Smooth muscle cell (in vitro differentiated cells): ENCODE measurements around the gene PCGF2. TPM values are rescaled to one million over a fixed set of nuclear protein-coding genes. Genes with fewer than 3 reads are reported as not detected.

Source experiments
- DNase-seq: peaks from one replicate; lab custom pipeline; 2025; ENCODE audit not compliant: unreplicated experiment; lab: John Stamatoyannopoulos, UW
- H2AFZ ChIP-seq: fragments of 200-600 bp; sonication (generic); 2 replicates; pipeline ENCODE4 v1.6.0; 2016; ENCODE audit warnings: antibody characterized with exemption, low read depth, mild to moderate bottlenecking
- H3F3A ChIP-seq: fragments of 200-600 bp; sonication (generic); 2 replicates; pipeline ENCODE4 v1.6.0; 2017; ENCODE audit warnings: antibody characterized with exemption, low read depth
- H3K27ac ChIP-seq: fragments of 200-600 bp; sonication (generic); 2 replicates; pipeline ENCODE4 v1.5.1; 2016; ENCODE audit warnings: low read depth, mild to moderate bottlenecking
- H3K27me3 ChIP-seq: fragments of 200-600 bp; sonication (generic); 2 replicates; pipeline ENCODE4 v1.6.1; 2016; ENCODE audit warnings: low read depth, mild to moderate bottlenecking
- H3K36me3 ChIP-seq: fragments of 200-600 bp; sonication (generic); 2 replicates; pipeline ENCODE4 v1.5.1; 2016; ENCODE audit warnings: low read depth
- H3K4me1 ChIP-seq: fragments of 200-600 bp; sonication (generic); 2 replicates; pipeline ENCODE4 v1.5.1; 2016; ENCODE audit warnings: low read depth
- H3K4me2 ChIP-seq: fragments of 200-600 bp; sonication (generic); 2 replicates; pipeline ENCODE4 v1.6.0; 2016; ENCODE audit warnings: mild to moderate bottlenecking
- H3K4me3 ChIP-seq: fragments of 200-600 bp; sonication (generic); 2 replicates; pipeline ENCODE4 v1.5.1; 2016; ENCODE audit warnings: mild to moderate bottlenecking
- H3K79me2 ChIP-seq: fragments of 200-600 bp; sonication (generic); 2 replicates; pipeline ENCODE4 v1.6.0; 2016; ENCODE audit warnings: low read depth, mild to moderate bottlenecking
- H3K9ac ChIP-seq: fragments of 200-600 bp; sonication (generic); 2 replicates; pipeline ENCODE4 v1.6.0; 2016; ENCODE audit warnings: low read depth
- H3K9me3 ChIP-seq: fragments of 200-600 bp; sonication (generic); replicated peaks from 2 replicates; pipeline ENCODE4 v1.5.1; 2016; ENCODE audit warnings: low read depth
- H4K20me1 ChIP-seq: fragments of 200-600 bp; sonication (generic); 2 replicates; pipeline ENCODE4 v1.6.0; 2016; ENCODE audit warnings: low read depth
- WGBS: methylation state at CpG from one replicate; pipeline ENCODE4 v1.1.7; 2016; ENCODE audit warnings: low lambda C conversion rate; 5-methylcytosine and 5-hydroxymethylcytosine counted together
- polyA plus RNA-seq: library from polyadenylated mRNA; unstranded; fragments of >200 nt; fragmentation: Nextera tagmentation; extraction: Ambion mirVana; gene quantifications from 2 replicates; pipeline ENCODE4 v1.2.1, GENCODE V29; 2016
- total RNA-seq: library from RNA; depleted of rRNA; stranded (reverse); fragments of >200 nt; gene quantifications from 2 replicates; pipeline ENCODE4 v1.2.3, GENCODE V29; 2014
- TF ChIP-seq, protein P1 (sequence below): fragments of 200-600 bp; sonication (generic); IDR thresholded peaks from 2 replicates; pipeline ENCODE4 v1.5.1; 2017; ENCODE audit warnings: borderline replicate concordance, mild to moderate bottlenecking, antibody characterized with exemption; ENCODE audit not compliant: insufficient read depth, poor library complexity, severe bottlenecking

Gene PCGF2
- total and polyA plus RNA-seq, 2 experiments from 2014 or later, result 6.1 to 11.6 TPM

- Histone ChIP-seq H3K4me1 (peaks cover 12% of the 10 kb centered on the region), H3K4me3 (peak within 1 kb of the TSS; percentile 98), H3K79me2 (no peaks in the 10 kb centered on the region), H3K27me3 (no peaks in the 10 kb centered on the region), H2AFZ (peak within 1 kb of the TSS; percentile 99), H4K20me1 (peaks cover 22% of the 10 kb centered on the region), H3K27ac (peak within 1 kb of the TSS; percentile 83), H3K36me3 (no peaks in the 10 kb centered on the region), H3K9ac (peak within 1 kb of the TSS; percentile 90), H3K4me2 (peak within 1 kb of the TSS; percentile 99), H3K9me3 (no peaks in the 10 kb centered on the region), H3F3A (peaks cover 13% of the 10 kb centered on the region)
- WGBS, result under 1% methylated on average over 40 of the region's 100 CpGs
- peak; percentile 48 for DNase-seq
- TF ChIP-seq, protein P1, sequence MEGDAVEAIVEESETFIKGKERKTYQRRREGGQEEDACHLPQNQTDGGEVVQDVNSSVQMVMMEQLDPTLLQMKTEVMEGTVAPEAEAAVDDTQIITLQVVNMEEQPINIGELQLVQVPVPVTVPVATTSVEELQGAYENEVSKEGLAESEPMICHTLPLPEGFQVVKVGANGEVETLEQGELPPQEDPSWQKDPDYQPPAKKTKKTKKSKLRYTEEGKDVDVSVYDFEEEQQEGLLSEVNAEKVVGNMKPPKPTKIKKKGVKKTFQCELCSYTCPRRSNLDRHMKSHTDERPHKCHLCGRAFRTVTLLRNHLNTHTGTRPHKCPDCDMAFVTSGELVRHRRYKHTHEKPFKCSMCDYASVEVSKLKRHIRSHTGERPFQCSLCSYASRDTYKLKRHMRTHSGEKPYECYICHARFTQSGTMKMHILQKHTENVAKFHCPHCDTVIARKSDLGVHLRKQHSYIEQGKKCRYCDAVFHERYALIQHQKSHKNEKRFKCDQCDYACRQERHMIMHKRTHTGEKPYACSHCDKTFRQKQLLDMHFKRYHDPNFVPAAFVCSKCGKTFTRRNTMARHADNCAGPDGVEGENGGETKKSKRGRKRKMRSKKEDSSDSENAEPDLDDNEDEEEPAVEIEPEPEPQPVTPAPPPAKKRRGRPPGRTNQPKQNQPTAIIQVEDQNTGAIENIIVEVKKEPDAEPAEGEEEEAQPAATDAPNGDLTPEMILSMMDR, result no peak
These were observed 43.3 kb downstream of the PCGF2 start, which contains the start of gene MLLT6 for GRCh38 chr17:38704606-38705522. TSS of gene MLLT6 (plus strand) at chr17:38705273. CDS start at chr17:38705633, 360 bp downstream.

DNA sequence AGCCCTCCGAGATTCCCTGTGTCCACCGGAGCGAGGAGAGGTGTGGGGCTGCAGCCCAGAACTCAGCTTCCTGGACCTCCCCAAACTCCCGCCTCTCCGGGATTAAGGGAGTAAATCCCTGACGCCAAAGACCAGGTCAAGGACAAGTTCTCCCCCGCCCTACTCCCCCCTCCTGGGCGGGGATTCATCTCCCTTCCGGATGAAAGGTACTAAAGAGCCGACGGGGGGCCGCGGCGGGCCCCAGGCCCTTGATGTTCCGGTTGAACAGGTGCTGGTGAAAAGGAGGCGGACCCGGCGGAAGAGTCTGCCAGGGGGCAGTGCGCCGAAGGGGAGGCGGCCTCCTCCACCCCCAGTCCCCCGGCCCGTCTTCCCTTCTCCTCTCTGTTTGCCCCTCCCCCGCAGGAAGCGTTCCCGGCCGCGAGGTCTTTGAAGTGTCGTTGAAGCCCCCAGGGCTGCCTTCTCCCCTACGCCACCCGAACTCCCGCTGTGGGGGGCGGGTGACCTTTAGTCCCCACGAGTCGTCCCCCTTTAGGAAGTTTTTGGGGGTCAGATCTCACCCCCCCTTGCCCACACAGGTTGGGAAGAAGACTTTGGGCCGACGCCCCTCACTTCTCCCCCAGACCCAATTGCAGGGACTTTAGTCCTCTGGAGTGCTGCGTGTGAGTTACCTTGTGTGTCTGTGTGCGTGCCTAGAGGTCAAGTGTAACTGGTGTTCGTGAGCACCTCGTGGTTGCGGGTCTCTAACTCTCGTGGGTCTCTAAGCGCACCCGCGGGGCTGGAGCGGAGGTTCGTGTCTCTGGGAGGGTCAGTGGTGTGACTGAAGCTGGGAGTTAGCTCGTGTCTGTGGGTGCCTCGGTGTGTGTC lies 44.2 kb downstream of the PCGF2 start:
- DNase-seq, result peak; percentile 15
- peaks cover 12% of the 10 kb centered on the region for H3K4me1 ChIP-seq
- 1% methylated on average over 41 of the region's 50 CpGs for WGBS

GRCh38 chr17:38702916-38703741 lies 45.0 kb downstream of the PCGF2 start:
- H3K79me2 ChIP-seq, result no peaks in the 10 kb centered on the region
- H2AFZ ChIP-seq, result peak overlapping the region; percentile 99
- DNase-seq, result no peak
- H3F3A ChIP-seq, result peaks cover 13% of the 10 kb centered on the region
- WGBS, result 2% methylated on average over 55 of the region's 55 CpGs
- peak overlapping the region; percentile 91 for H3K4me2 ChIP-seq
- H3K4me1 ChIP-seq, result peaks cover 12% of the 10 kb centered on the region
- peak overlapping the region; percentile 98 for H3K4me3 ChIP-seq
- H4K20me1 ChIP-seq, result peaks cover 19% of the 10 kb centered on the region
- H3K27ac ChIP-seq, result peak overlapping the region; percentile 15
- H3K9me3 ChIP-seq, result no peaks in the 10 kb centered on the region
- TF ChIP-seq, protein P1, result no peak
- H3K9ac ChIP-seq, result peak overlapping the region; percentile 90
- no peaks in the 10 kb centered on the region for H3K27me3 ChIP-seq
- no peaks in the 10 kb centered on the region for H3K36me3 ChIP-seq

More for the DNA sequence above, 44.2 kb downstream of the PCGF2 start:
- Histone ChIP-seq H3K4me2 (peak overlapping the region; percentile 91), H3K27ac (peak overlapping the region; percentile 83), H4K20me1 (peaks cover 22% of the 10 kb centered on the region), H3K27me3 (no peaks in the 10 kb centered on the region), H3K9me3 (no peaks in the 10 kb centered on the region), H3K36me3 (no peaks in the 10 kb centered on the region), H3K9ac (peak overlapping the region; percentile 90), H3K4me3 (peak overlapping the region; percentile 98), H2AFZ (peak overlapping the region; percentile 99), H3K79me2 (no peaks in the 10 kb centered on the region), H3F3A (peaks cover 13% of the 10 kb centered on the region)
- TF ChIP-seq, protein P1, result no peak
